Measurements from ENCODE around the gene CTNNA3.
"Not testable (repeated sequence)": the region's sequence is repeated elsewhere in the genome, so short reads cannot be mapped to it uniquely, and the experiment has no call there.

CTNNA3 gene

DNA sequence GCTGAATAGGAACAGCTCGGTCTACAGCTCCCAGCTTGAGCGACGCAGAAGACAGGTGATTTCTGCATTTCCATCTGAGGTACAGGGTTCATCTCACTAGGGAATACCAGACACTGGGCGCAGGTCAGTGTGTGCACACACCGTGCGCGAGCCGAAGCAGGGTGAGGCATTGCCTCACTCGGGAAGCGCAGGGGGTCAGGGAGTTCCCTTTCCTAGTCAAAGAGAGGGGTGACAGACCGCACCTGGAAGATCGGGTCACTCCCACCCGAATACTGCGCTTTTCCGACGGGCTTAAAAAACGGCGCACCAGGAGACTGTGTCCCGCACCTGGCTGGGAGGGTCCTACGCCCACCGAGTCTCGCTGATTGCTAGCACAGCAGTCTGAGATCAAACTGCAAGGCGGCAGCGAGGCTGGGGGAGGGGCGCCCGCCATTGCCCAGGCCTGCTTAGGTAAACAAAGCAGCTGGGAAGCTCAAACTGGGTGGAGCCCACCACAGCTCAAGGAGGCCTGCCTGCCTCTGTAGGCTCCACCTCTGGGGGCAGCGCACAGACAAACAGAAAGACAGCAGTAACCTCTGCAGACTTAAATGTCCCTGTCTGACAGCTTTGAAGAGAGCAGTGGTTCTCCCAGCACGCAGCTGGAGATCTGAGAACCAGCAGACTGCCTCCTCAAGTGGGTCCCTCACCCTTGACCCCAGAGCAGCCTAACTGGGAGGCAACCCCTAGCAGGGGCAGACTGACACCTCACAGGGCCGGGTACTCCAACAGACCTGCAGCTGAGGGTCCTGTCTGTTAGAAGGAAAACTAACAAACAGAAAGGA lies 465.1 kb downstream of the CTNNA3 start:
- DNase-seq, result not testable (repeated sequence)

DNA sequence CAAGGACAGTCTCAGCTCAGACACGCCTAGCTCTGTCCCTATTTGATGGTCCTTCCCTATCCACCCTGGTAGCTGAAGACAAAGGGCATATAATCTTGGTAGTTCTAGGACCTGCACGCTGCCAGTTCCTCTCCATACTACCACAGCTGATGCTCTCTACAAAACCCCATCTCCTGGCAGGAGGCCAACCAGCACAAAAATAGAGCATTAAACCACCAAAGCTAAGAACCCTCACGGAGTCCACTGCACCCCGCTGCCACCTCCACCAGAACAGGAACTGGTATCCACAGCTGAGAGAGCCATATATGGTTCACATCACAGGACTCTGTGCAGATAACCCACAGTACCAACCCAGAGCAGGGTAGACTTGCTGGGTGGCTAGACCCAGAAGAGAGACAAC lies 470.8 kb downstream of the CTNNA3 start:
- DNase-seq, result no peak

- no peak for DNase-seq
These were observed 471.4 kb downstream of the CTNNA3 start for GRCh38 chr10:67224553-67224952.

GRCh38 chr10:67222934-67223333 lies 473.1 kb downstream of the CTNNA3 start:
- no peak for DNase-seq

DNA sequence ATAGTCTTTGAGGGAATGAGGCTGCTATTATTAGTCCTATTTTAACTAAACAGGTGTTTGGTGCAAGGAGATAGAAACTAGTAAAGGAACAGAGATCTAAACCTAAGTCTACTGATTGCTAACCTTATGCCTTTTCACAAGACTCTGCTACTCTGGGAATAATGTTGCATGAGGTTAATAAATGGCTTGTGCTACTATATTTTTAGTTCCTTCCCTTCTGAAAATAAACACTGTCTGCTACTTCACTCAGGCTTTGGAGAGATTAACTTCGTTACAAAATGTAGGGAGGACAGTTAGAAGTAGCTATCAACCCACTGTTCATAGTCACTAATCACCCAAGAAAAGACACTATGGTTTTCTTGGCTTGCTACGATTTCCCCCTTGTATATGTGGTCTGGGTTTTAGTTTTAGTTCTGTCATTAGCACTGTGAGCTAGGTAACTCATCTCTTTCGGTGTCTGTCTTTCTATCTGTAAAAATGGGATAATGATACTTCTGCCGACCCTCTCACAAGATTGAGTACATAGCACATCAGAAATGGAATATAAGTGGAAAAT lies 474.0 kb downstream of the CTNNA3 start:
- DNase-seq, result no peak

GRCh38 chr10:67211680-67212079 lies 484.3 kb downstream of the CTNNA3 start:
- DNase-seq, result no peak

- DNase-seq, result not testable (repeated sequence)
These were observed 488.1 kb downstream of the CTNNA3 start for GRCh38 chr10:67207923-67208322.

GRCh38 chr10:67200913-67201564 lies 495.0 kb downstream of the CTNNA3 start:
- no peak for DNase-seq

DNA sequence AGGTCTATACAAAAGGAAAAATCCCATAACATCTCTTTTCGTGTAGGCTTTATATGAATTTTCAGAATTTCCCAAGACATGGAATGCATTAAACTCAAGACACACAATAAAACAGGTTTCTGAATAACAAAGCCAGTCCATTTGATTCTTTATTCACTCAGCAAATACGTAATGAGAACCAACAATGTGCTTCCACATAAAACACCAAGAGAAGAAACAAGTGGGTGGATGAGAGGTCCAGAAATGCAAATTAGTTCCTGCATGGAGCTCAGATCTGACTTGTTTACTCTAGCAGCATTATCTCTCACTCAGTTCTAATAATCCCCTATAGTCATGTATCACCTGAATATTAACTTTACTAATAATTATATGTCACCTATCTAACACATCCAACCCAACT lies 520.6 kb downstream of the CTNNA3 start:
- no peak for DNase-seq

GRCh38 chr10:67173787-67174186 lies 522.2 kb downstream of the CTNNA3 start:
- no peak for DNase-seq

DNA sequence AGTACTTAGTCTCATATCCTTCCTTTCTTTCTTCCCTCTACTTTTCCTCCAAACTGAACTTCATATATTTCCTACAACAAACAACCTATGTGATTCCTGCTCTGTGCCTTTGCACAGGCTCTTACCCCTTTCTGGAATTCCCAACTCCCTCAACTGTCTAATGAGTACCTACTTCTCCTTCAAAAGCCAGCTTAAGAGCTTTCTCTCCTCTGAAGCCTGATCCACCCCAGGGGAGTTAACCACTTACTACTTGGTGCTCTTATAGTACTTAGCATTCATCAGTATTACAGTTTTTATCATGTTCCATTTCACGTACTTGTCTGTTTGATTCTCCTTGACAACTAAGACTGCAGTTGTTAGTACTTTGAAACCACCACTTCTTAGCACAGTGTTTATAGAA lies 524.0 kb downstream of the CTNNA3 start:
- DNase-seq, result no peak

GRCh38 chr10:67156239-67156638 lies 539.8 kb downstream of the CTNNA3 start:
- DNase-seq, result no peak

DNA sequence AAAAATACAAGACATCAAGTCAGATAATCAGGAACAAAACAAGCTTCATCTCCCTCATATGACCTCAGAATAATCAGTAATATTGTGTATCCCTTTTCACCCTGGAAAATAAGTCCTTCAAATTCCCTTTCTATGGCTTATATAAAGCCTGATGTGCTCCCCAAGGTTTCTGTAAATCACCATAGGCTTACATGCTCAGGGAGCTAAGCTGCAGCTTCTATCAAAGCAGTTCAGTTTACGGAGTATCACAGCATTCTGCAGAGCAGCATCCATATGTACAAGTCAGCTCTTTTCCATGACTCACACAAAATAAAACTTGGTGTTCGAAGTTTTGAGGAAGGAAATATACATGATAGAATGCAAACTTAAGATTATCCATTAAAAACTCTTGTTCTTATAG lies 544.5 kb downstream of the CTNNA3 start:
- no peak for DNase-seq

GRCh38 chr10:67144530-67144929 lies 551.5 kb downstream of the CTNNA3 start:
- DNase-seq, result no peak

DNA sequence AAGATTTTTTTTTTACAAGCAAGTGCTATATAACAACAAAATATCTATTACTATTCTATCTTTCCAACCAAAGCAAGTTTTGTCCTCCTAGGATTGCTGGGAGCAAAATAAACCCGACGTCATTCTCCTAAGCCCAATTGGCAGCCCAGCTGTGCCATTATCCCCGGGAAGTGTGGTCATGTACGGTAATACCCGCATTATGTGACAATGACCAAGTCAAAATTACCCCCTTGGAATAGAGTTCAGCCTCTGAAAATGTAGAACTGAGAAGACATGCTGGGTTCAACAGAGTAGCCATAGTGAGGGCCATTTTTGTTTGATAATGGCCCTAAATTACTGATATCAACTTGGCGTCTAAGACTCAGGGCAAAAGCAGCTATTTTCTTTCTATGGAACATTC lies 554.7 kb downstream of the CTNNA3 start:
- no peak for DNase-seq

DNA sequence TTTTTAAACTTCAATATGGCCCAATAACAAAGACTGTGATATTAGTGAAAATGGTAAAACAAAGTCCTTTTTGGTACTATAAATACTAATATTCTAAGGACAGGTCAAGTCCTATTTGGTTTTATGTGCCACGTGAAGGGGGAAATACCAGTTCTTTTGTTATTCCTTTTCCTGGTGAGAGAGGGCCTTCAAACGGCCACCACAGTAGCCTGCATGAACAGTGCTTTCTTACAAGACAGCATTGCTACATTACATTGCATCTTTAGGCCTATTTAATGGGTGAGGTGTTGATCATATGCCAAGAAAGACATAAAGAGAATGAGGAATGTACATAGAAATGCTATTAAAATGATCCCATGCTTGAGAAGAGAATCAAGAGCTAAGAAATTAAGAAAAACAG lies 555.4 kb downstream of the CTNNA3 start:
- DNase-seq, result no peak

DNA sequence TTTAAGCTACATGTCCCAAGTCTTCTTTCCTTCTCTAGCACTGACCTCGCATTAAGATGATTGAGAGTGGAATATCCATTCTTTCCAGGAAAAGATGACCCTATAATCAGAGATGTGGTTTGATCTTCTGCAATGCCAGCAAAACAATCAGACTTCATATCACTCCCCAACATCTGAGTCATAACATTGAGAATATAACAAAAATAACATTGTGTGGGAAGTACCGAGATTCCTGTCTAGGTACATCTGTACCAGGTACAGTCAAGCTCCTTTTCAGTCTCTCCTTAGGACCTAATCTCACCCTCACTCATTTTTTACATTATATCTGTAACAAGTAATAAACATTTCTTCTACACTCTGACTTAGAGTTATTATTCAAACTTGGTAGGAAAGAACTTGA lies 568.6 kb downstream of the CTNNA3 start:
- no peak for DNase-seq

DNA sequence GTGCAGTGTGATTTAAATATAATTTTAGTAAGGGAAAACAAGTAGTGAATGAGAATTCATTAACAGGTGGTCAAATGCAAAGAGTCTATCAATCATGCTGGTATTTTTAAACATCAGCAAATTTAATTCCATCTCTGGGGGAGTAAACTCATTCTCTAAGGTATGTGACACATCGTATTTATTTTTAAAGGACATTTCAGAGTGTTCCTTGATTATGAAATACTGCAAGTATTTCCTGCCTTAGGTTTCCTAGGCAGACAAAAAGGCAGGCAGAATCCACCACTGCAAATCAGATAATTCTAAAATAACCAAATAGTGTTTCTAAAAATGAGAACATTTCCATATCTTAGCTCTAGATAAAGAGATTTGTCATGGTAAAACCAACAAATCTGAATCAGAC lies 576.3 kb downstream of the CTNNA3 start:
- no peak for DNase-seq

GRCh38 chr10:67115972-67116371 lies 580.0 kb downstream of the CTNNA3 start:
- no peak for DNase-seq

- DNase-seq, result no peak
These were observed 581.0 kb downstream of the CTNNA3 start for GRCh38 chr10:67114945-67115344.

DNA sequence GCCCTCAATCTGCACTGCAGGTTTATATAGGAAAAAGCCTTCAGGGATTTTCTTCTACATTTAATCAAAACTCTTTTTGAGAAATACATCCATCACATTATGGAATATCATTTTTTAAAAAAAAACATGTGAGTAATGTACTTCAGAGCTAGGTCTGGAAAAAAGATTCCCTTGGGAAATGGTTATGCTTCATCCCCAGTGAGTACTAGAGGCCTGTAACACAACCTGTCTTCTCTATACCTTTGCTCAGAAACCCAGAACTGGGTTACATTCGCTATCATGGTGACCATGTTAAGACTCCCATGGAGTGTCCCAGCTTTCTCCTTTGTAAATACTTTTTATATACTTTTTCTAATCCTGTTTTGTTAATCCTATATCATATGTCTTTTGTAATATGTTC lies 583.2 kb downstream of the CTNNA3 start:
- DNase-seq, result no peak

- no peak for DNase-seq
These were observed 585.7 kb downstream of the CTNNA3 start for GRCh38 chr10:67110286-67110685.

DNA sequence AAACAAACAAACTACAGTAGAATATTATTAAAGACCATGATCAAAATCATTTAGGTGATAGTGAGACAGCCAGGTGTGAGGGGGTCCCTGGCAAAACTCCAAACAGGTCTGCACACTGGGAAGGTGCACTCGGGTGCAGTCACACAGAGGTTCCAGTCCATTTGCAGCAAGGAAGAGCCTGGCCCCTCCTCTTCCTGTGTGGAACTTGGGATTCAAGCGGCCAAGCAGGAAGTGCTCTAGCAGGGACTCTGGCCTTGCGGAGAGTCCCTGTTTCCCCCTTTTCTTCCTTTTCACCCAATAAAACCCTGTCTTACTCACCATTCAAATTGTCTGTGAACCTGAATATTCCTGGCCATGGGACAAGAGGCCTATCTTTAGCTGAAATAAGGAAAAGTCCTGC lies 588.3 kb downstream of the CTNNA3 start:
- no peak for DNase-seq

DNA sequence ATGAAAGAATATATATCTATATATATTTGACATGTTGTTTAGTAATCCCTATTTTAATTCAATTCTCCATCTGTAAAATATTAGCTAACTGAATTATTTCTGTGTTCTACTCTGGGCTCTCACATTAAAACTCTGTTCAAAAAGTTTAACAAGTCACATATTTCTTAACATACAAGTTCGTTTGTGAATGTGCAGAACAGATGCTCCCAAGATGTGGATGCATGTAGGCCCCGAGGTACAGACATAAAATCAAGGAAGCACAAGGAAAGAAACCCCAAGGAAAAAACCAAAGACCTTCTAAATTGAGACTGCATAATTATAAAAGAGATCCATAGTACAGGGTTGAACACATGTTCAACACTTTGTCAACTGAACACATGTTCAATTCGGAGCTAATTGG lies 595.0 kb downstream of the CTNNA3 start:
- DNase-seq, result no peak

All from right forelimb (tissue), 1 donor.